Umbilical cord (tissue), 2 donors: ENCODE measurements around the gene UNKL. TPM values are rescaled to one million over a fixed set of nuclear protein-coding genes. Genes with fewer than 3 reads are reported as not detected.

ENCODE experiments used
- DNase-seq: peaks from one replicate; pipeline ENCODE4 v3.0.0-alpha.2; 2015; ENCODE audit warnings: low spot score
- total RNA-seq: library from RNA; depleted of rRNA; stranded (reverse); fragments of >200 nt; gene quantifications from one replicate; pipeline ENCODE4 v1.2.3, GENCODE V29; 2014; ENCODE audit warnings: low replicate concordance; ENCODE audit not compliant: insufficient read depth

Gene UNKL
- total RNA-seq, 1 donor from 2014 or later, result 3.4 TPM

GRCh38 chr16:1375741-1376410 lies 38.6 kb downstream of the UNKL start:
- DNase-seq, result no peak

- DNase-seq, result no peak
Observed at GRCh38 chr16:1375298-1375640, 39.2 kb downstream of the UNKL start.

- DNase-seq, result no peak
Observed at GRCh38 chr16:1374418-1375297, 39.8 kb downstream of the UNKL start.

- DNase-seq, result no peak
Observed at GRCh38 chr16:1372292-1372950, 42.1 kb downstream of the UNKL start.

GRCh38 chr16:1371054-1371978 lies 43.2 kb downstream of the UNKL start:
- DNase-seq, result no peak

- DNase-seq, result no peak
Observed at GRCh38 chr16:1367486-1368174, 46.9 kb downstream of the UNKL start.

- DNase-seq, result no peak
Observed at GRCh38 chr16:1366712-1367299, 47.7 kb downstream of the UNKL start.

- DNase-seq, result no peak
Observed at GRCh38 chr16:1366060-1366711, 48.3 kb downstream of the UNKL start.

- DNase-seq, result no peak
Observed at GRCh38 chr16:1364510-1364909, 50.0 kb downstream of the UNKL start.

GRCh38 chr16:1363501-1364041 lies 50.9 kb downstream of the UNKL start:
- no peak for DNase-seq

- no peak for DNase-seq
Observed at GRCh38 chr16:1362807-1363206, 51.7 kb downstream of the UNKL start.

GRCh38 chr16:1361685-1362360 lies 52.7 kb downstream of the UNKL start:
- no peak for DNase-seq

- DNase-seq, result no peak
Observed at GRCh38 chr16:1357906-1358566, 56.5 kb downstream of the UNKL start.

GRCh38 chr16:1356061-1356900 lies 58.2 kb downstream of the UNKL start:
- DNase-seq, result no peak

GRCh38 chr16:1355591-1355990 lies 58.9 kb downstream of the UNKL start:
- DNase-seq, result no peak

- no peak for DNase-seq
Observed at GRCh38 chr16:1354815-1355540, 59.5 kb downstream of the UNKL start.
